AG09319 (cell line): Measurements from ENCODE around the gene MOK.

Source experiments
- DNase-seq: peaks from one replicate; pipeline ENCODE4 v3.0.0-alpha.2; 2010; ENCODE audit warnings: low read depth; ENCODE audit errors: extremely low read depth
- TF ChIP-seq, protein P1 (sequence below): IDR thresholded peaks from 2 replicates; pipeline ENCODE4 v1.5.1; 2011; ENCODE audit warnings: low read depth, mild to moderate bottlenecking, inconsistent platforms, low read length, moderate library complexity

Gene MOK

GRCh38 chr14:102321456-102322422 is 16.8 kb upstream of the MOK start:
- TF ChIP-seq, protein P1, sequence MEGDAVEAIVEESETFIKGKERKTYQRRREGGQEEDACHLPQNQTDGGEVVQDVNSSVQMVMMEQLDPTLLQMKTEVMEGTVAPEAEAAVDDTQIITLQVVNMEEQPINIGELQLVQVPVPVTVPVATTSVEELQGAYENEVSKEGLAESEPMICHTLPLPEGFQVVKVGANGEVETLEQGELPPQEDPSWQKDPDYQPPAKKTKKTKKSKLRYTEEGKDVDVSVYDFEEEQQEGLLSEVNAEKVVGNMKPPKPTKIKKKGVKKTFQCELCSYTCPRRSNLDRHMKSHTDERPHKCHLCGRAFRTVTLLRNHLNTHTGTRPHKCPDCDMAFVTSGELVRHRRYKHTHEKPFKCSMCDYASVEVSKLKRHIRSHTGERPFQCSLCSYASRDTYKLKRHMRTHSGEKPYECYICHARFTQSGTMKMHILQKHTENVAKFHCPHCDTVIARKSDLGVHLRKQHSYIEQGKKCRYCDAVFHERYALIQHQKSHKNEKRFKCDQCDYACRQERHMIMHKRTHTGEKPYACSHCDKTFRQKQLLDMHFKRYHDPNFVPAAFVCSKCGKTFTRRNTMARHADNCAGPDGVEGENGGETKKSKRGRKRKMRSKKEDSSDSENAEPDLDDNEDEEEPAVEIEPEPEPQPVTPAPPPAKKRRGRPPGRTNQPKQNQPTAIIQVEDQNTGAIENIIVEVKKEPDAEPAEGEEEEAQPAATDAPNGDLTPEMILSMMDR, result no peak
- no peak for DNase-seq

DNA sequence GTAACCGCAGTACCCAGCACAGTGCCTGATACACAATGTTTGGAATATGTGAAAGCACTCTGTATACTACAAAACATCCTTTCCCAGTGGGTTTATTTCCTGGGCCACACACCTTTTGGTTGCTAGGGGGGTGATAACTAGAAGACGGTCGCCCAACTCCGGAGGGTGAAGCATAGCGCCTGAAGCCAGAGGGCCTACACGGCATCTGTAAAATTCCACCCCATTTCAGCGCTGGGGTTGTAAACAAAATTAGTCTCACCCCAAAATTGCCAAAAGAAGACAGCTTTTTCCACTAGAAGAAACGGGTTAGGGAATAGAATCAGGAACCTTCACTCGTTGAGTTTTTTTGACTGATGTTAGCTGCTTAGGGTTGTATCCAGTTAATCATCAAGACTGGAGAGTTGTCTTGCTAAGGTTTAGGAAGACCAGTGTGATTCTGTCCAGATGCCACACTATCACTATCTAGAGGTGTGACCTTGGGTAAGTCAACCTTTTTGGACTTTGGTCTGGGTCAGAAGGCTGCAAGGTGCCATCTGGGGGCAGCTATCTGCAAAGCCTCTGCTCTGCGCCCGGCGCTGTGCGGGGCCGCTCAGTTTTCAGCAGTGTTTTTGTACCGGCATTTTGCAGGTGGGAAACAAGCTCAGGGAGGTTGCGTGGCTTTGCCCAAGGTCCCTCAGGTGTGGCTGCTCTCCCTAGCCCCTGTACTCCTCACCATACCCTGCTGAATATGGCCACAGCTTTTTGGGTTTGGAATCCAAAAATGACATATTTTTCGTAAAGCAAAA is 15.9 kb upstream of the MOK start:
- no peak for DNase-seq

DNA sequence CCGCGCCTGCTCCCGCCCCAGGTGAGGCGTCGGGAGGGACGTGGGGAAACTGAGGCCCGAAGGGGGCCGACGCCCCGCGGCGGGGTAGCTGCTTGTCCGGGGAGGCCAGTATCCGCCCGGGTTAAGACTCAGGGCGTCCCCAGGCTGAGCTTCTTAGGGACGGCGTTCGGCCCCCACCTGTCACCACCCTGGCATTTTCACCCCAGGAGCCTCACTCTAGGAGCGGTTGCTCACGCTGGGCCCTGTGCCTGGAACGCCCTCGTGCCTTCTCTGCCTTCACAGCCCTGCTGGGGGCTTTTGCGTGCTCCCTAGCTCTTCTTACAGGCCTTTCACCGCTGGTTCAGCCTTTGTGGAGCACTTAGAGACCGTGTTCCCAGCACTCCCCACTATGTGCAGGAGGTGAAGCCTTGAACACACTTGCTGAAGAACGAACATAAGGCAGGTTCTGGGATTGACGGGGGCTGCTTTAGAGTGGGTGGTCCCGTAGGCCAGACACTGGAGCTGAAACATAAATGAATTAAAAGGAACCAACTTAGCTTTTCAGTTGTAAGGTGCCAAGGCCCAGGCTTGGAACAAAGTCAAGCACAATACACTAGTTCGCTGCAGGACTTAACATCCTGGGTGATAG is 15.2 kb upstream of the MOK start:
- no peak for DNase-seq
- TF ChIP-seq, protein P1, result no peak

More for the DNA sequence above, 15.9 kb upstream of the MOK start:
- TF ChIP-seq, protein P1, result no peak

DNA sequence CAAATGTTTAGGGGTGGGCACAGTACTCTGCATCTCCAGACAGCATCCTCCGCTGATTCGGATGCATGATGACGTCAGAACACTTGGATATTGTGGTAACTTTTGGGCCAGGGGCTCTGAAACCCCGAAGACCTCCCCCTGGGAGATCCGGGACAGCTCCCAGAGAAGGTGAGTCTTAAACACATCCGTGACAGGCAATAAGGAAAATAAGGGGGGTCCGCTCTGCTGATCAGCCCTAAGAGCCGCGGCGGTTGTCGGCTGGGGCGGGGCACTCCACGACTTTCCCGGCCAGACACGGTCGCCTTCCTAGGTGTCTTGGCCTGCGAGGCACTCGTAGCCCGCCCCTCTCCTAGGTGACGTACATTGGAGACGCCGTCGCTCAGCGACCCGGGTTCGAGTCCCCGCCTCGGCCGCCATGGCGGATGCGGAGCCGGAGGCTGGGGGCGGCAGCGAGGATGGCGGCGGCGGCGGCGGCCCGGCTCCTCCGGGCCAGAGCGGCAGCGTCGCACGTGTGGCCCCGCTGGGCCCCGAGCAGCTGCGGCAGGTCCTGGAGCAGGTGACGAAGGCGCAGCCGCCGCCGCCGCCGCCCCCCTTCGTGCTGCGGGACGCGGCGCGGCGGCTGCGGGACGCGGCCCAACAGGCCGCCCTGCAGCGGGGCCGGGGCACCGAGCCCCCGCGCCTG is 14.5 kb upstream of the MOK start, which contains the start of gene ZNF839:
TSS of gene ZNF839 (plus strand) at position 396 of the 682 bp plus-strand sequence. CDS start at position 416, 20 bp downstream.
- DNase-seq, result peak; percentile 77
- TF ChIP-seq, protein P1, result no peak

GRCh38 chr14:102318781-102319276 is 13.9 kb upstream of the MOK start:
- TF ChIP-seq, protein P1, result no peak

DNA sequence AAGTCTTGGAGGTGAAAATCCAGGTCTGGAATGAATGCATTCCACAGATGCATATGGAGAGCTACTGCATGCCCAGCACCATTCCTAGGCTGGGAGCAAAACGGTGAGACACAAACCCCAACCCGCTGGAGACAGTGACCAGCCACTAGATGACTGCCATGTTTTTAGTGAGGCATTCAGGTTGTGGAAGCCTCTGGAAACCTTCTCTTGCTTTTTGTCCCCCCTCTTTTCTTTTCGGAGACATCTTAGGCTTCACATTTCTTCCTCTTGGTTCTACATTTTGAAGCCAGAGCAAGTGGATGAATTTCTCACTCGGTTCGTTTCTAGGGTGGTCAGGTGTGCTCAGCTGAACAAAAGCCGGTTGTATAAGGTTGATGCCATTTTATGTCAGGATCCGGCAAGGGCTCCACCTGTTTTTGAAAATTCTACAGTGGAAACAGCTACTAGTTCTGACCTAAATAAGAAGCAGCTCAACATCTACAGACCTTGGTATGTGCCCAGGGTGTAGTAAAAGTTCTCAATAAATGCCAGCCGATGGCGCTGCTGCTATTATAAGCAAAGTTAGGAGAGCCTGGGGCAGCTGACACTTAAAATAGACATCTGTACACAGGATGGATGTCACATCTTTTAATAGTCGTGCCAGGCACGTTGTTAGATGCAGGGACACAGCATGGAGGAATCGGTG is 12.7 kb upstream of the MOK start:
- DNase-seq, result no peak

More at GRCh38 chr14:102318781-102319276, 13.9 kb upstream of the MOK start:
- DNase-seq, result no peak

More for the DNA sequence above, 12.7 kb upstream of the MOK start:
- TF ChIP-seq, protein P1, result no peak
